Stimulated activated CD4-positive, alpha-beta T cell treated with anti-CD3 and anti-CD28 coated beads, Interleukin-15, amount 100 ng/mL, for 48 hours (primary cell): ENCODE measurements around the gene CHRNA1.

Source experiments
- DNase-seq, 2 donors: peaks; one replicate each; pipeline ENCODE4 v3.0.0-alpha.2; 2020; ENCODE audit warnings: low read depth in 2 of 2

CHRNA1 gene

GRCh38 chr2:174781996-174782395, 17.7 kb upstream of the CHRNA1 start:
- DNase-seq, result no peak

DNA sequence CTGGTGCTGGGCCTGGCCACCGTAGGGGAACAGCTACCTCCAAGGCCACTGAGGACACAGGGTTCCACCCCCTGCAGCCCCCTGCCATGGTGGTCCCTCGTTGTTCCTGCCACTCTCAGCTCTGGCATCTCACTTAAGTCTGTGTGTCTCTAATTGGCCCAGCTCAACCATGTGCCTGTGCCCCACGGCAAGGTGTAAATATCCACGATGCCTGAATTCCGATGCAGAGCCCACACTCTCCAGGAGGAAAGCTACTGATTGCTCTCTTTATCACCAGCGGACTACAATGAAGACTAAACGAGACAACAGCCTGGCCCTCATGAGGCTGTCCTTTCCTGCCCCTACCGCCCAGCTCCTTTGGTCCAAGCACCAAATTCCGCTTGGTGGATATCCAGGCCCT, 17.0 kb upstream of the CHRNA1 start:
- no peak for DNase-seq

DNA sequence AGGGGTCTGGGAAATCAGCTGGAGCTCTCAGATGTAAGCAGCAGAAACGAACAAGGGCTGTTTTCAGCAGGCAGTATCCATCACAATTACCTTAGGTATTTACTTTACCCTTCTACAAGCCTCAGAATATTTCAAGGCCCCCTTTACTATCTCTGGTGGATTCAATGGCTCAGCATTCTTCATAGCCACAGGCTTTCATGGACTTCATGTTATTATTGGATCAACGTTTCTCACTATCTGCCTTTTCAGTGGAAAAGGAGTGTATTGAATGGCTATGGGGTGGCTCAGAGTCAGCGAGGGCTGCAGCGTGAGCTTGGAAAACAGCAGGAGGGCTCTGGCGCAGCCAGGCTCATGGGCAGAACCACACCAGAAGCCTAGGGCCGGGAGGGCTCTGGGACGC, 16.6 kb upstream of the CHRNA1 start:
- no peak for DNase-seq

DNA sequence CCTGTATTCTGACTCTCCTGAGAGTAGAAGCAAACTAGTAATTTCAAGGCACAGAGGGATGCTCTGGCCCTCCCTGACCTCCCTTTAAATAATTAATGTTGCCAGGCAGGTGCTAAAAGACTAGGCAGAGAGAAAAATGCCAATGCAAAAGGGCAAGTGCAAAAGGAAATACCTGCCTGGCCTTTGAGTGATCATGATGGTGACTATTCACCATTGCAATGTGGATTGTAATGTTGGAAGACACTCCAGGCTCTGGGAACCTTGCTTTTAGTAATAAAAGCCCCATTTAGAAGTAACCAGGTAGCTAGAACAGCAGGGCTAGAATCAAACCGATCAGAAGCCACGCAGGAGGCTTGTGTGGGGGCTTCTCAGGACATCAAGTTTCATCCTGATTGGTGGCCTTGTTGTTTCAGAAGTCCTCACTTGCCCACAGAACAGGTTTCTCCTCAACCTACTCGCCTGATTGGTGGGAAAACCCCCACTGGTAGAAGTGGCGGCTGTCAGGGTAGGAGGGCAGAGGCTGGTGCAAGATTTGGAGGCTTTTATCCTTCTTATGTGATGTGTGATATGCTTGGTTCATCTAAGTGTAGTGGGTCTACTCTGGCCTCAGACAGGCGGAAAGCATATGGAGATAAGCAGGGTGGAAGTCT, 16.0 kb upstream of the CHRNA1 start:
- no peak for DNase-seq

DNA sequence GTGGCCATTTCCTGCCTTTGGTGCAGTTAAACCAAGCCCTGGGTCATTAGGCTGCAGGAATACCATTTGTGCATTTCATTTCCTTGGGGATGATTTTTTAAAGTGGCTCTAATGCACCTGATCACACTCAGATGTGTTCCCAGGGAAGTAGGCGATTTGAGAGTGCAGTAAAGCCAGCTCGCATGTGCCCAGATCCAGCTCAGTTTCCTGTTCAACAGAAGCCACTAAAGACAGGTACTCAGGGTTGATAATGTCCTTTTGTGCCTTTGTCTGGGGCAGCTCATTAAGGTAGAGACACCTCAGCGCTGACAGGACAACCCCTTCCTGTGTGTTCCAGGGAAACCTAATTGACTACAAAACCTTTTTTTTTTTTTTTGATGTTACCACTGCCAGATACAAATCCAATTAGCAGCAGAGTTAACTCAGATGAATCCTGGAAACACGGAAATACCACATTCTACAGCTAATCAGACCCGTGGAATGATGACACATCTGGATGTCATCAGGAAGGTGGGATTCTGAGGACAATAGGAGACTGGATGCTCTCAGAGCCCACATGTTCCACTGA, 15.2 kb upstream of the CHRNA1 start:
- DNase-seq, result no peak

DNA sequence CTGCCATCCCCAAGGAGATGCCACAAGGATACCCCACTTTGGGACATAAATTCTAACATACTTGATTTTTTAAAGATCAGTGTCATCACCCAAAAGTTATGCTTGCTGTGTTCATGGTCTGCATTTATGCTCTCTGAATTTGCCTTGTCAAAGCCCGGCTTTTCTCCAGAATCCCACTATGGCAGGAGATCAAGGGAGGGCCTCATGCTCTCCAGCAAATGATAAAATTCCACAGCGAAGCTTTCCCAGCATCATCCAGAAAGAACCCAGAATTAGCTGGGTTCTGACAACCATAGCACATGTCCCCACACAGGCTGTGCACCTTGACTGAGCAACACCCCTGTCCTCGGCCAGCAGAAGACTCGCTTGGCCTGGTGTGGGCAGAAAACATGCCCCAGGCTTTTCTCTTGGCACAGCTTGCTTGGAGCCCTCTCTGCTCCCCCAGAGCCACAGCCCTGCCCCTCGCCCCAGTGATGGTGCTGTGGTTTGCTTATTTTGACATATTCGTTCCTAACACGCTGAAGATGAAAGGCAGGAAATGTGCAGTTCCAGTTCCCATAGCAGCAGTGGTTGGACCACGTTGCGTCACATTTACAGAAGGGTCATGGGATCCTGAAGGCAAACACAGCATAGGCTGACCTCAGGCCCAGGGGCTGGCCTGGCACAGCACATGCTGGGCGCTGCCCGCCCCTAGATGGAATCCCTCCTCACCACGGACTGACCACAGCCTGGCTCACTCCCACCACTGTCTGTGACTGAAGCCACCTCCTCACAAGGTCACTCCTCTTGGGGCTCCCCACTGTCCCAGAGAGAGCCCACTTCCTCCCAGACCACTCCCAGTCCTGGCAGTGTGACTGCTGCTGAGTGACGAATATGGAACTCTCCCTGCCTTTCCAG, 14.1 kb upstream of the CHRNA1 start:
- DNase-seq, result peak; percentile 52 to 53

DNA sequence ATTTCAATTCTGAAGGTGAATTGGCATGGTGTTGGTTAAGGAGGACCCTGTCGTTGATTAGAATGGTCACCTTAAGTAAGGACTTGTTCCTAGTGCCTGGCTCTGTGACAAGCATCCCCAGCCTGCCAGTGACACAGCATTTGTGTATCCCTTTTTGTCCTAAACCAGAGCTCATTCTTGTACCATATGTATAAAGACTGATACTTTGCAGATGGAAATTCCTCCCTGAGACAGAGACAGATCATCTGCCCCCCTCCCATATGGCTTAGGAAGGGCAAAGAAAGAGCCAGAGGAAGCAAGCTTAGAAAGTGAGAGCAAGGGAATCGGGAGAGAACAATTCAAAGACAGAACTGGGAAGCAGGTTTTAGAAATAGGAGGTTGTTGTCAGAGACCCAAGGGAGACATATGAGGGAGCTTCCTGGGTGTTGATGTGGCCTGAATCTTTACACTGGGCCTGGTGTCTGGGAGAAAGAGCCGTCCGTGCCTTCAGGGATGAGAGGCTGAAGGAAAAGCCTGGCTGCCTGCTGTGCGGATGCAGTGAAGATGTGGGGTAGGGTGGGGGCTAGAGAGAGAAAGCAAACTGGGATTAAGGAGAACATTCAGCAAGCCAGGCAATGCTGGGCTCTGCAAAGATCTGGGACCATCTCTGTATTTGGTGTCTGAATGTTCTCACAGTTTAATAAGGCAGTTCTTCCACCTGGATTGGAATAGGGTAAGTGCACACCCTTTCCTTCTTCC, 13.2 kb upstream of the CHRNA1 start:
- DNase-seq, result no peak

GRCh38 chr2:174776675-174777074, 12.4 kb upstream of the CHRNA1 start:
- no peak for DNase-seq

DNA sequence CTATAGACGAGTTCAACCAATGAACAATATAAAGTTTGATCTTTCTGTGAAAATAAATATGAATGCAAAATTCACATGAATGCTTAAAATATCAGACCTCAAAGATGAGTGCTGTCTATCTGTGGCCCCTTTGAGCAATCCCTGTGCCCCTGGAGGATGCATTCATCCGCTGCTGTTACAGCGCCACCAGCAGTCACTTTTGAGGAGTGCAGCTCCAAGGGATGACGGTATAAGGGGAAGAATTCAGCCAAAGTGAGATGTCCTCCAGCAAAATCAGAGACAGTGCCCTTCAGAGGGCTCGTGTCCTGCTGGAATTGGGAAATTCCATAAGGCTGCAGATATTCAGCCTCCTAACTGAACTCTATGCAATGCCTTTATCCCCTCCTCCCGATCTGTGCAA, 12.0 kb upstream of the CHRNA1 start:
- no peak for DNase-seq

GRCh38 chr2:174775571-174775980, 11.3 kb upstream of the CHRNA1 start:
- DNase-seq, result no peak

DNA sequence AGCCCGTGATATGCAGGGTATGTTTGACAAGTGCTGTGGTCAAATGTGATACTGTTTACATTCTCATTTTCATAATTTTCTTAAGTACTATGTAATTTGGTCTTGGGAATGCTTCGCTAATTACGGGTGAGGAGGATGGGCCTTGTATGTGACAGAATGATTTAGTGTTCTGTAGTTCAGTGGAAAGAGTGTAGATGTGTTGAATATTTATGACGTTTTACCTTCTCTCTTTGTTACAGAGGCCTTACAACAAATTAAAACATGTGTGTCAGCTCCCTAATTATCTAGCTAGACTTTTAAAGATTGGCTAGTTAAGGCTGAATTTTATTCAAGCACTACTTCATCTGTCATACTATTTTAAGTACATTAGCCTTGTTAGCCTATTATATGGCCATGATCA, 10.6 kb upstream of the CHRNA1 start:
- no peak for DNase-seq

DNA sequence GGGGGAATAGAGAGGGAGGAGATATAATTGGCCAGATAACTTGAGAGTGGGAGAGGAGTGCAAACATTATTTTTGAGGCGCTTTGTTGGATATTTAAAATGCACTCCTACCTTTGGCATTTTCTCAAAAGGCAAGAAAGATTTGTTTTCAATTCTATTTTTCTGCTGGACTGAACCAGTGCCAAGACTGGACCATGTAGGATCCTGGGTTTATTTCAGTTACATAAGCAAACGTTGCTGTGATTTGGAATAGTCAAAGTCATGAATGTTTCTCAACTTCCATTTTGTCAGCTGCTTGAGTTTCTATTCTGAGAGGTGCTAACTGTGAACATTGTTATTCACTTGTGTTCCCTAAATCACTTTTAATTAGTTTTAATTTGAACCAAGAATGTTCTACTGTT, 8.9 kb upstream of the CHRNA1 start:
- no peak for DNase-seq

DNA sequence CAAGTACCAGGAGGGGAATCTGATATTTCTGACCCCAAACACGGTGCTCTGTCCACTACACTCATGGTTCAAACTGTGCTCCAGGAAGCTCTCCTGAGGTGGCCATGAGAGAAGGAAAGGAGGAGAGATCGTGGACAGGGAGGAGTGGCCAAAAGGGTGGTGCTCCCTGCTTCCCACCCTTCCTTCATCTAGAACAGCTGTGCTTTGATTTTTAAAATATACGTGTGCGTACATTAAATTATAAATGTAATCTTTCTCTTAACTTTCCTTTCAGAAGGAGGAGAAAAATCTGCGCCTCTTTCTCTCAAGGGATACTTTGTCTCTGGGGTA, 8.2 kb upstream of the CHRNA1 start:
- DNase-seq, result no peak

GRCh38 chr2:174771631-174772471, 7.6 kb upstream of the CHRNA1 start:
- DNase-seq, result peak; percentile 33 to 43

DNA sequence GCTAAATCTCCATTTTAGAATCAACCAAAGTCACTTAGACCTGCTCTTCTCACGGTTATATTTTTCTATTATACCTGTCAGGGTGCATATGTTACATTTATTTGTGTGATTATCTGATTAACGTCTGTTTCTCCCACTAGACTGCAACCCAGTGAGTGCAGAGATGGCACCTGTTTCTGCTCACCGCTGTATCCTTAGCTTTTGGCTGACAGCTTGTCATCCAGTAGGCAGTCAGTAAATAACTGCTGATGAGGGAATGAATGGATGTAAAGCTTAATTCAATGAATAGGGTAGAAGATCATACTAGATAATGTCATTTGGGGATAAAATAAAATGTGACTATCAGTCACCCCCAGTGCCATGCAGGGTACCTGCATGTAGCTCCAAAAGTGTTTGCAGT, 6.9 kb upstream of the CHRNA1 start:
- no peak for DNase-seq

DNA sequence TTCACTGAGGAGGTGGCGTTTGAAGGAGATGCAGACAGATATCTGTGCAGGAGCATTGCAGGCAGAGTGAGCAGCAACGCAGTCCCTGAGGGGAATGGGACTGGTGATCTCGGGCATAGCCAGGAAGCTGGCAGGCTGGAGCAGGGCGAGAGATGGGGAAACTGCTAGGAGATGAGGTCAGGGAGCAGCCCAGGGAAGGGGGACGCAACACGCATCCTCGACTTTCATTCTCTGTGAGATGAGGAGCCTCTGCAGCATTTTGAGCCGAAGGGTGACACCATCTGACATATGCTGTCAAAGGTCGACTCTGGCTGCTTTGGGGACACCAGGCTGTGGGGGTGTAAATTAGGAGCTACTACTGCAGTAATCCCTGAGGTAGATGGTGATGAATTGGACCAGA, 4.3 kb upstream of the CHRNA1 start:
- no peak for DNase-seq

DNA sequence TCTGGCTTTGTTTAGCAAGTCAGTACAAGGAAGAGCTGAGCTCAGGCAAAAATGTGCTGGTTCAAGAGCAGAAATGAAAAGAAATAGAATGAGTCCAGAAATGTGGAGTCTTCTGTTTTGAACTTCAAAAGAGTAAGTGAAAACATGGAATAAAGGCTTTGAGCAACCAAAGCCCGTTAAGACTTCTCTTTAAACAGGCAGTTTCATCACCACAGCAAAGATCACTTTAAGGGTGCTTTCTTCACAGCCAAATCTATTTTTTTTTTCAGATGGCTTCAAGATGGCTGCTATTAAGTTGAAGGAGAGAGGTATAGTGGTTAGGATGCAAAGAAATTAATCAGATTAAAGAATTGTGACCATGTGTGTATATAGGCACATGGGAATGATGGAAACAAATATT, 2.0 kb upstream of the CHRNA1 start:
- DNase-seq, result no peak

- no peak for DNase-seq
Observed at GRCh38 chr2:174765576-174765975, 1.3 kb upstream of the CHRNA1 start.

DNA sequence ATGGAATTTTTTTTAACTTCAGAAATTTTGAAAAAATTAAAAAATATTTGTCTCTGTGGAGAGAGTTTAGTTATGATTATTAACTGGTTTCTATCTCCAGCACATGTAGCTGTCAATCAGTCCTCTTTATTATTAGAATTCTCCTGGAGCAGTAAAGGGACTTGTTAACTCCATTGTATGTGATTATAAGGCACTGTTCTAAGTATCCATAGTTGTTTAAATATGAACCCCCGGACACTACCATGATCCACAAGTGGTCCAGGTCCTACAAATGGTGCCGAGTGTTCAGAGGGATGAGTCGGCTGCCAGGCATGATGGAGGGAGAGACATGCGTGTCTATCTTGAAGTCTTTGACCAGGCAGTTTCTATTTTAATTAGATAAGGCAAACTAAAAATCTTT, 492 bp downstream of the CHRNA1 start:
- no peak for DNase-seq

GRCh38 chr2:174762464-174762863, 1.8 kb downstream of the CHRNA1 start:
- no peak for DNase-seq

- DNase-seq, result no peak
Observed at GRCh38 chr2:174761837-174762236, 2.4 kb downstream of the CHRNA1 start.
